H1 (cell line): ENCODE results near the gene IL3. TPM values are rescaled to one million over a fixed set of nuclear protein-coding genes. Genes with fewer than 3 reads are reported as not detected.

Experiments
- CTCF ChIA-PET: fragments of 300-600 bp; sonication (Branson Sonifier 250); formaldehyde crosslinking; loops from one replicate; lab custom pipeline; 2021; ENCODE audit not compliant: partially characterized antibody; lab: Charles Lee
- POLR2A ChIA-PET: fragments of 300-600 bp; sonication (Branson Sonifier 250); formaldehyde crosslinking; loops from one replicate; lab custom pipeline; 2021; ENCODE audit warnings: inconsistent platforms; ENCODE audit not compliant: partially characterized antibody; lab: Charles Lee
- DNase-seq, 2 experiments: peaks; one replicate each; pipeline versions ENCODE4 v3.0.0 to v3.0.0-alpha.2; 2010 to 2022; ENCODE audit warnings: low spot score in 2 of 2, low read depth in 1 of 2, mixed read lengths in 1 of 2
- FAIRE-seq: peaks from 2 replicates; lab custom pipeline; 2011; peaks lifted over from hg19 to GRCh38; lab: Jason Lieb, UNC
- H2AFZ ChIP-seq: 2 replicates; pipeline ENCODE4 v1.8.1; 2012; ENCODE audit warnings: low read length, inconsistent platforms
- H2AK5ac ChIP-seq: 2 replicates; pipeline ENCODE4 v1.6.1; 2013; ENCODE audit warnings: low read depth, low read length
- H2BK120ac ChIP-seq: replicated peaks from 2 replicates; pipeline ENCODE3; 2013; ENCODE audit warnings: low read depth, low read length, inconsistent platforms
- H2BK12ac ChIP-seq: 2 replicates; pipeline ENCODE4 v1.6.1; 2013; ENCODE audit warnings: low read depth, low read length
- H2BK15ac ChIP-seq: 2 replicates; pipeline ENCODE4 v1.6.1; 2013; ENCODE audit warnings: low read length
- H2BK20ac ChIP-seq: 2 replicates; pipeline ENCODE4 v1.6.1; 2013; ENCODE audit warnings: low read length
- H2BK5ac ChIP-seq: 2 replicates; pipeline ENCODE4 v1.6.1; 2013; ENCODE audit warnings: low read depth, low read length
- H3K14ac ChIP-seq: 2 replicates; pipeline ENCODE4 v1.6.1; 2013; ENCODE audit warnings: inconsistent platforms; ENCODE audit not compliant: insufficient read length
- H3K18ac ChIP-seq: 2 replicates; pipeline ENCODE4 v1.6.1; 2013; ENCODE audit warnings: low read length; ENCODE audit errors: extremely low read depth
- H3K23ac ChIP-seq: 2 replicates; pipeline ENCODE4 v1.6.1; 2013; ENCODE audit warnings: inconsistent platforms; ENCODE audit not compliant: insufficient read length
- H3K23me2 ChIP-seq: 2 replicates; pipeline ENCODE4 v1.6.1; 2013; ENCODE audit warnings: low read depth, low read length
- H3K27ac ChIP-seq: 2 replicates; pipeline ENCODE4 v1.6.1; 2011; ENCODE audit warnings: low read depth, low read length, inconsistent platforms
- H3K27me3 ChIP-seq, 4 experiments: replicated peaks in 1 of 4; 1 replicate in 1 of 4; 2 replicates in 3 of 4; pipeline versions ENCODE4 v1.6.1 to v1.8.1; 2011 to 2013; ENCODE audit warnings: low read length in 3 of 4, mild to moderate bottlenecking in 3 of 4, inconsistent platforms in 2 of 4, mixed read lengths in 2 of 4, moderate library complexity in 1 of 4; ENCODE audit not compliant: control insufficient read depth in 3 of 4, insufficient read depth in 3 of 4; ENCODE audit errors: extremely low read depth in 1 of 4
- H3K36me3 ChIP-seq, 4 experiments: 2 replicates each; pipeline versions ENCODE4 v1.6.1 to v1.8.1; 2011 to 2013; ENCODE audit warnings: mild to moderate bottlenecking in 4 of 4, low read length in 3 of 4, moderate library complexity in 2 of 4, control low read depth in 1 of 4, inconsistent platforms in 1 of 4; ENCODE audit not compliant: insufficient read depth in 4 of 4, control insufficient read depth in 2 of 4
- H3K4ac ChIP-seq: replicated peaks from 2 replicates; pipeline ENCODE3; 2013; ENCODE audit warnings: low read length, low read depth, mixed read lengths, inconsistent platforms; ENCODE audit not compliant: insufficient read length
- H3K4me1 ChIP-seq, 4 experiments: replicated peaks in 1 of 4; 1 replicate in 1 of 4; 2 replicates in 3 of 4; pipeline versions ENCODE4 v1.6.1 to v1.8.1; 2011 to 2013; ENCODE audit warnings: low read length in 3 of 4, inconsistent platforms in 2 of 4, mixed read lengths in 1 of 4; ENCODE audit not compliant: insufficient read depth in 4 of 4, control insufficient read depth in 3 of 4
- H3K4me2 ChIP-seq, 2 experiments: 2 replicates each; pipeline versions ENCODE4 v1.6.1 to v1.8.1; 2011 to 2013; ENCODE audit warnings: low read depth in 2 of 2, low read length in 2 of 2, control low read depth in 1 of 2, inconsistent platforms in 1 of 2, mild to moderate bottlenecking in 1 of 2; ENCODE audit not compliant: insufficient read depth in 1 of 2
- H3K4me3 ChIP-seq, 4 experiments: fragments of 200-600, 300-600 bp in 1 of 4; sonication (generic), shearing (Covaris generic), sonication (Bioruptor Twin) in 1 of 4; 2 replicates each; pipeline versions ENCODE4 v1.5.1 to v1.8.1; 2011 to 2016; ENCODE audit warnings: low read length in 4 of 4, low read depth in 3 of 4, control low read depth in 2 of 4, inconsistent platforms in 2 of 4, mild to moderate bottlenecking in 2 of 4, mixed read lengths in 1 of 4, moderate library complexity in 1 of 4; ENCODE audit not compliant: insufficient read depth in 2 of 4; ENCODE audit errors: extremely low read depth in 1 of 4
- H3K56ac ChIP-seq: replicated peaks from 2 replicates; pipeline ENCODE3; 2013; ENCODE audit warnings: low read depth, mild to moderate bottlenecking, mixed read lengths, low read length, inconsistent platforms; ENCODE audit not compliant: insufficient read length
- H3K79me1 ChIP-seq: 2 replicates; pipeline ENCODE4 v1.6.1; 2013; ENCODE audit warnings: low read depth, low read length, control low read depth
- H3K79me2 ChIP-seq, 2 experiments: 2 replicates each; pipeline versions ENCODE4 v1.6.1 to v1.8.1; 2012 to 2013; ENCODE audit warnings: low read length in 2 of 2, mild to moderate bottlenecking in 2 of 2, inconsistent platforms in 1 of 2; ENCODE audit not compliant: insufficient read depth in 2 of 2, control insufficient read depth in 1 of 2
- H3K9ac ChIP-seq, 4 experiments: replicated peaks in 1 of 4; 1 replicate in 1 of 4; 2 replicates in 3 of 4; pipeline versions ENCODE4 v1.6.1 to v1.8.1; 2011 to 2013; ENCODE audit warnings: low read depth in 3 of 4, low read length in 3 of 4, control low read depth in 2 of 4, mild to moderate bottlenecking in 2 of 4, moderate library complexity in 2 of 4, inconsistent platforms in 1 of 4; ENCODE audit errors: extremely low read depth in 1 of 4
- H3K9me3 ChIP-seq, 2 experiments: 2 replicates each; pipeline versions ENCODE4 v1.6.1 to v1.8.1; 2012 to 2013; ENCODE audit warnings: mild to moderate bottlenecking in 2 of 2, moderate library complexity in 2 of 2, control low read depth in 1 of 2, inconsistent platforms in 1 of 2, low read depth in 1 of 2, low read length in 1 of 2, mixed read lengths in 1 of 2; ENCODE audit not compliant: insufficient read depth in 2 of 2
- H4K20me1 ChIP-seq, 2 experiments: replicated peaks in 1 of 2; 2 replicates each; pipeline versions ENCODE3 to v1.8.1; 2011 to 2013; ENCODE audit warnings: inconsistent platforms in 2 of 2, low read length in 2 of 2, mild to moderate bottlenecking in 1 of 2; ENCODE audit not compliant: insufficient read depth in 2 of 2, control insufficient read depth in 1 of 2
- H4K5ac ChIP-seq: 2 replicates; pipeline ENCODE4 v1.6.1; 2013; ENCODE audit warnings: low read length, low read depth, mixed read lengths, inconsistent platforms; ENCODE audit not compliant: insufficient read length
- H4K8ac ChIP-seq: 2 replicates; pipeline ENCODE4 v1.8.0; 2013; ENCODE audit warnings: mild to moderate bottlenecking, moderate library complexity, low read length, inconsistent platforms; ENCODE audit not compliant: insufficient read depth; ENCODE audit errors: extremely low read depth
- H4K91ac ChIP-seq: replicated peaks from 2 replicates; pipeline ENCODE3; 2013; ENCODE audit warnings: low read length, mixed read lengths, inconsistent platforms; ENCODE audit not compliant: insufficient read length
- ZNF274 ChIP-seq: IDR thresholded peaks from 2 replicates; pipeline ENCODE4 v1.7.0; 2012; ENCODE audit warnings: low read length, borderline replicate concordance; ENCODE audit errors: extremely low read depth
- WGBS, 2 experiments: shearing (Covaris generic) in 1 of 2; methylation state at CpG; one replicate each; pipeline versions ENCODE4 v1.1.6 to v1.1.7; 2013 to 2015; ENCODE audit warnings: low lambda C conversion rate in 2 of 2, mixed read lengths in 2 of 2, inconsistent platforms in 1 of 2, low coverage in 1 of 2, missing lambda C conversion rate in 1 of 2; ENCODE audit not compliant: insufficient replicate concordance in 2 of 2, insufficient coverage in 1 of 2, insufficient read length in 1 of 2; ENCODE audit errors: extremely low coverage in 1 of 2, missing lambda C conversion rate in 1 of 2; 5-methylcytosine and 5-hydroxymethylcytosine counted together
- polyA plus RNA-seq, 7 experiments: library from polyadenylated mRNA; depleted of rRNA in 3 of 7; stranded (reverse) in 5 of 7; unstranded in 2 of 7; fragments of >200 nt in 5 of 7; fragments of 200-250 nt in 2 of 7; gene quantifications; 1 replicate in 5 of 7; 2 replicates in 1 of 7; 4 replicates in 1 of 7; pipeline versions ENCODE4 v1.2.1 to v1.2.3, GENCODE V29; 2011 to 2013; ENCODE audit warnings: missing spikeins in 2 of 7, mixed read lengths in 2 of 7
- total RNA-seq: library from RNA; stranded (reverse); fragmentation: NEBNext Ultra II Directional; extraction: Animal tissue kit (Norgen Biotek cat#: 25700); gene quantifications from 2 replicates; pipeline ENCODE4 v1.2.1, GENCODE V29; 2021

Gene IL3
- total and polyA plus RNA-seq, 2 of the 8 experiments (the other 6 are each of a cell fraction or from before 2014, with no cell fraction given), result not detected

DNA sequence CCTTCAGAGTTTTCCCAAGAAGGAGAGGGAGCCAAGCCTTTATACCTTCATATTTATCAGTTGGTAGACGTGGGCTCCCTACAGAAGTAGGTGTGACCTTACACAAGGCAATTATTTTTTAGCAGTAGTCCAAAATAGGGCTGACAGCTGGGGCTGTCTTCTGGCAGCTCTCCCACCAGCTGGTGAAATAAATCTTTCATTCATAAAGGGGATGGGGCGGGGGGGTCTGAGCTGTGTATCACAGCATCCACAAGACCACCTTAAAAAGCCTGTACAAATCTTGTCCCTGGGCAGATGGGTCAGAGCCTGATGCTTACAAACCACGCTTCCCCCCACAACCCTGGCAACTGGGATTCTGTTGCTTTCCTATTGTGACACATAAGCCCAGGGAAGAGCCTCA lies 32.8 kb downstream of the IL3 start:
- Histone ChIP-seq H3K36me3 (no peaks in the 10 kb centered on the region), H3K9ac (no peak overlapping the region), H3K27me3 (no peaks in the 10 kb centered on the region), H2BK12ac (no peak overlapping the region), H3K14ac (no peak overlapping the region), H3K4ac (no peak overlapping the region), H3K4me3 (no peak overlapping the region), H3K79me1 (no peaks in the 10 kb centered on the region), H2BK15ac (no peak overlapping the region), H3K18ac (no peak overlapping the region), H3K9me3 (no peaks in the 10 kb centered on the region), H3K56ac (no peak overlapping the region), H4K91ac (no peak overlapping the region), H3K4me2 (no peak overlapping the region), H3K23me2 (no peaks in the 10 kb centered on the region), H2BK120ac (no peak overlapping the region), H2AK5ac (no peak overlapping the region), H3K79me2 (no peaks in the 10 kb centered on the region), H3K27ac (no peak overlapping the region), H3K23ac (no peak overlapping the region), H4K8ac (no peak overlapping the region), H3K4me1 (no peaks in the 10 kb centered on the region), H2BK5ac (no peak overlapping the region), H4K20me1 (no peaks in the 10 kb centered on the region), H2AFZ (no peak overlapping the region), H4K5ac (no peak overlapping the region), H2BK20ac (no peak overlapping the region)
- ChIA-PET POLR2A (no interaction called here), CTCF (interaction anchor here (0.9 to 2.3 kb wide), 4 partner anchors 12 to 249 kb away, joined by 3 to 7 read pairs (median 4); no protein-coding TSS in a partner anchor)
- TF ChIP-seq ZNF274, result no peak
- DNase-seq (no peak), FAIRE-seq (no peak)
- 46% methylated on average over 3 of the region's 3 CpGs; no CpG with 5 or more reads in 1 of the 2 experiments for WGBS, 2 experiments
